HG03103 (cell line): ENCODE results near the gene TECR.
"Not testable (repeated sequence)": the region's sequence is repeated elsewhere in the genome, so short reads cannot be mapped to it uniquely, and the experiment has no call there.

ENCODE experiments used
- ATAC-seq: cut with Tn5 transposase; IDR thresholded peaks from one replicate; pipeline ENCODE4 v1.9.1; 2021; ENCODE audit warnings: low read depth; ENCODE audit not compliant: unreplicated experiment

TECR gene

GRCh38 chr19:14533450-14533849 lies 4.1 kb downstream of the TECR start:
- no peak for ATAC-seq

- no peak for ATAC-seq
Measured at GRCh38 chr19:14536926-14537692, 7.7 kb downstream of the TECR start.

- no peak for ATAC-seq
Measured at GRCh38 chr19:14540741-14541525, 11.5 kb downstream of the TECR start.

- ATAC-seq, result not testable (repeated sequence)
Measured at GRCh38 chr19:14541979-14542378, 12.6 kb downstream of the TECR start.

- no peak for ATAC-seq
Measured at GRCh38 chr19:14542711-14543328, 13.4 kb downstream of the TECR start.

GRCh38 chr19:14544047-14544446 lies 14.7 kb downstream of the TECR start:
- no peak for ATAC-seq

- no peak for ATAC-seq
Measured at GRCh38 chr19:14544977-14545715, 15.8 kb downstream of the TECR start.

- no peak for ATAC-seq
Measured at GRCh38 chr19:14545716-14546082, 16.3 kb downstream of the TECR start.

GRCh38 chr19:14550201-14550754 lies 20.9 kb downstream of the TECR start:
- ATAC-seq, result no peak

- ATAC-seq, result not testable (repeated sequence)
Measured at GRCh38 chr19:14551134-14552005, 22.0 kb downstream of the TECR start.

- not testable (repeated sequence) for ATAC-seq
Measured at GRCh38 chr19:14552006-14552360, 22.6 kb downstream of the TECR start.

- ATAC-seq, result no peak
Measured at GRCh38 chr19:14553042-14553938, 23.9 kb downstream of the TECR start.

GRCh38 chr19:14553939-14554243 lies 24.5 kb downstream of the TECR start:
- no peak for ATAC-seq

- ATAC-seq, result no peak
Measured at GRCh38 chr19:14554382-14554812, 25.0 kb downstream of the TECR start.

GRCh38 chr19:14555918-14556661 lies 26.7 kb downstream of the TECR start:
- no peak for ATAC-seq

GRCh38 chr19:14556662-14557188 lies 27.3 kb downstream of the TECR start:
- no peak for ATAC-seq

GRCh38 chr19:14558370-14559066 lies 29.1 kb downstream of the TECR start:
- no peak for ATAC-seq
